GM23338 (cell line): Measurements from ENCODE around the gene CNN2.

Experiments used
- CREB1 ChIP-seq: fragments of 250-450 bp; sonication (Bioruptor Pico); IDR thresholded peaks from 2 replicates; pipeline ENCODE4 v1.5.0; 2020; ENCODE audit warnings: low read depth, mild to moderate bottlenecking, moderate library complexity
- CTCF ChIP-seq, 2 experiments: fragments of 200-600 bp in 1 of 2; sonication (generic) in 1 of 2; conservative IDR thresholded peaks; 2 replicates each; pipeline versions ENCODE4 v1.5.1 to v1.6.1; 2016 to 2017; ENCODE audit warnings: antibody characterized with exemption in 2 of 2, low read depth in 2 of 2, mild to moderate bottlenecking in 2 of 2, moderate library complexity in 1 of 2
- EZH2phosphoT487 ChIP-seq: fragments of 200-600 bp; sonication (generic); IDR thresholded peaks from one replicate; pipeline ENCODE4 v1.8.1; 2018; ENCODE audit warnings: antibody characterized with exemption; ENCODE audit not compliant: unreplicated experiment
- POLR2AphosphoS5 ChIP-seq: IDR thresholded peaks from 2 replicates; pipeline ENCODE4 v1.6.1; 2016; ENCODE audit warnings: antibody characterized with exemption, low read depth
- REST ChIP-seq: IDR thresholded peaks from one replicate; pipeline ENCODE4 v1.6.1; 2018; ENCODE audit warnings: antibody characterized with exemption; ENCODE audit not compliant: unreplicated experiment
- STAT1 ChIP-seq: IDR thresholded peaks from one replicate; pipeline ENCODE4 v1.6.1; 2016; ENCODE audit warnings: antibody characterized with exemption; ENCODE audit not compliant: unreplicated experiment

- TF ChIP-seq CTCF (conservative IDR thresholded peaks at IDR 0.05; ENCODE audit: low read depth in 2 of 2) (no peak), CREB1 (CRISPR knock-in tag) (no peak), REST (no peak), POLR2AphosphoS5 (no peak), EZH2phosphoT487 (no peak), STAT1 (no peak)
Measured at GRCh38 chr19:1063909-1064660, 37.7 kb downstream of the CNN2 start.
